ENCODE measurements around the gene NR3C2.
"Not testable (repeated sequence)": the region's sequence is repeated elsewhere in the genome, so short reads cannot be mapped to it uniquely, and the experiment has no call there.

NR3C2 gene

DNA sequence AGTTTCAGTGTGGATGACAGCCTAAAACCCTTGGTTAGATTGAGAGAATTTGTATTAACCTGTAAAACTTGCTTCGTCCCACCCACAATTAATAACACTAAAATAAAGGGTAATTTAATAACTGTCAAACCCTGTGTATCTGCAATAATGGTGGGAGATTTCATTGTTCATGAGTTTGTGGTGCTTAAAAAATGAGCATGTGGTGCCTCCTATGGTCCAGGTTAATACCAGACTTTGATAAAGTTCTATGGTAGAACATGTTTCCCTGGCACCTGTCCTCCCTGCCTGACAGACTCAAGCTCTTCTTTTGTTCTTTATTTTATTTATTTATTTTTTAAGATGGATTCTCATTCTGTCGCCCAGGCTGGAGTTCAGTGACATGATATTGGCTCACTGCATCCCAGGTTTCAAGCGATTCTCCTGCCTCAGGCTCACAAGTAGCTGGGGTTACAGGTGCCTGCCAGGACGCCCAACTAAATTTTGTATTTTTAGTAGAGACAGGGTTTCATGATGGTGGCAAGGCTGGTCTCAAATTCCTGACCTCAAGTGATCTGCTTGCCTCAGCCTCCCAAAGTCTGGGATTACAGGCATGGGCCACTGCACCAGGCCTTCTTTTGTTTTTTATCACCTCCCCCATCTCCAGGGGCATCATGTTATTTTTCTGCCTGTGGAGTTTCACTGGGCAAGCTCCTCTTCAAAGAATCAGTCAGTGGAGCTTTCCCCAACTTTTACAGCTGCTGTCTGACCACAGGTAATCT is 289.2 kb downstream of the NR3C2 start:
- DNase-seq: no peak

DNA sequence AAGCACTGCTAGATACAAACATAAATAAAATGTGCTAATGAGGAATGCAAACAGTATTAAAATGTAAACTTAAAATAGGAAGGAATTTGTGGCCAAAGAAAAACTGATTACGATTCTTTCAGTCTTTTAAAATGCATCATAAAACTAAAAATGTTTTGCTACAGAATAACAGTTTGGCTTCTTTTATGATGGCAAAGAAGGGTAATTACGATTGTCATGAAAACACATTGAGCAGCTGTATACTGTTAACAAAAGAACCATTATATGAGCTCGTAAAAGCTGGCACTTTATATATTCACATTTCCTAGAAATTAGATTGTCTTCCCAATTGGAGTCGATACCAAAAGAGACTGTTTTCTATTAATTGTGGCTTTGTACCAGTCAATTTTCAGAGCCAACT is 290.4 kb downstream of the NR3C2 start:
- DNase-seq: no peak

DNA sequence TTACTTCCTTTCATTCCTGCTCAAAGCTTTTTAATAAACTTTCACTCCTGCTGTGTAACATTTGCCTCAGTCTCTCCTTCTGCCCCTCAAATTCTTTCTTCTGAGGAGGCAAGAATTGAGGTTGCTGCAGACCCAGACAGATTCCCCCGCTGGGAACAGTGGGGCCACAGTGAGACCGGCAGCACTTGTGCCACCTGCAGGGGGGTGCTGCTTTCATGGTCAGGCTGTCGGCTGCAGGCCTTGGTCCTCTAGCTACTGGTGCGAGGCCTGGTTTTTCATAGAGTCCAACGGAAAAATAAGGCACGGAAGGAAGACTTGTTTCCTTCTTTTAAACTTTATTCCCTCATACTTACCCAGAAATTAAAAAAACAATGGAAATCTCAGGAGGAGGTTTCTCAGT is 296.7 kb downstream of the NR3C2 start:
- DNase-seq: no peak

DNA sequence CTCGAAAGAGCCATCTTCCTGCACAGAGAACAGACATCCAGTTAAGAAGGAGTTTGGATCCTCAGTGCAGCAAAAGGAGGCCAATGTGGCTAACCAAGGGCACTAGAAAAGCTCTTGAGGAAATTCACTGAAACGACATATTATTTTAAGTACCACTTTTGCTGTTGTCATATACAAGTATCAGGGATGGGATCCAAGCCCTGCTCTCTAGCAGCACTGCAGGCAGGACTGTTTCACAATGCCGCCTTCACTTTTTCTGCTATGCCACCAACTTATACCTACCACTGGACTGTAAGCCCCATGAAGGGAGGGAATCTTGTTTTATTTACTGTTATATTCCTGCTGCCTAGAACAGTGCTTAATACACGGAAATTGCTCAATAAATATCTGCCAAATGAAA is 299.0 kb downstream of the NR3C2 start:
- no peak for DNase-seq

DNA sequence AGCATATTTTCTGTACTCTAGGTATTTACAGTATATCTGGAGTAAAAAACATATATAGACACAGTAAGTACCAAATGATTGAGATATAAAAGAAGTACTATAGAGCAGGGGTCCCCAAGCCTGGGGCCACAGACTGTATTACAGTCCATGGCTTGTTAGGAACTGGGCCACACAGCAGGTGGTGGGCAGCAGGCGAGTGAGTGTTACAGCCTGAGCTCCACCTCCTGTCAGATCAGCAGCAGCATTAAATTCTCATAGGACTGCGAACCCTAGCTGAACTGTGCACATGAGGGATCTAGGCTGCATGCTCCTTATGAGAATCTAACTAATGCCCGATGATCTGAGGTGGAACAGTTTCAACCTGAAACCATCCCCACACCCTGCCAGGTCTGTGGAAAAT is 300.7 kb downstream of the NR3C2 start:
- no peak for DNase-seq

DNA sequence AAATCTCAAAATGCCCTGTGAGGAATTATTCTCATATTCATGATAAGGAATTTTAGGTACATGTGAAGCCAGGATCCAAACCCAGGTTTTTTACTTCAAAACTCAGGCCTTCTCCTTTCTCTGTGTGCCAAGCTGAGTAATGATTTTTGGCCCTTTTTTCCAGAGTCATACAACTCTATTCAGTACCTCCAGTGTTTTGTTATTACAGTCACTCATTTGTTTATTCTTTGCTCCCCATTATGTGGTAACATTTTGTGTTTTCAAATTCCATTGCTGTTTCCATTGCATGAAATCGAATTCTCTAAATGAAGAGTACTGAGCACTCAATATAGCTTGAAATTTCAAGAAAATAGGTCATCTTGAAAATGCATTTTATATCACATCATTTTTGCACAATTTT is 315.4 kb downstream of the NR3C2 start:
- no peak for DNase-seq

DNA sequence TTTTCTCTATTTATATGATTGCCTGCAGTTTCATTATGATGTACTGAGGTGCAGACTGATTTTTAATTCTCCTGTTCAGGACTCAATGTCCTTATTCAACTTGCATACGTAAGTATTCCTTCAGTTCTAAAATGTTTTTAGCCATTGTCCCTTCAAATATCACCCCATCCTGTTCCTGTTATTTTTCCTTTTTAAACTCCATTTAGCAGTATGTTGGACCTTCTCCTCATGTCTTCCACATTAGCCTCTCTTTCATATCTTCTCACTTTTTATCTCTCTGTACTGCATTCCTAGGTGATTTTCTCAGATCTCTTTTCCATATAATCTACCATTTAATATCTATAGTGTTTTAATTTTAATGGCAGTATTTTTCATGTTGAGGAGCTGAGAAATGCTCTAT is 317.7 kb downstream of the NR3C2 start:
- no peak for DNase-seq

DNA sequence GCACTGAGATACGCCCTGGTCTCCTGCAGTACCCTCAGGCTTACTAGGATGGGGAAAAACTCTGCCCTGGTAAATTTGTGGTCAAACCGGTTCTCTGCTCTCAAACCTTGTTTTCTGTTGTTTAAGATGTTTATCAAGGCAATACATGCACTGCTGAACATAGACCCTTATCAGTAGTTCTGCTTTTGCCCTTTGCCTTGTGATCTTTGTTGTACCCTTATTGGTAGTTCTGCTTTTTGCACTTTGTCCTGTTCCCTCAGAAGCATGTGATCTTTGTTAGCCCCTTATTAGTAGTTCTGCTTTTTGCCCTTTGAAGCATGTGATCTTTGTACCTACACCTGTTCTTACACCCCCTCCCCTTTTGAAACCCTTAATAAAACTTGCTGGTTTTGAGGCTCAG is 319.1 kb downstream of the NR3C2 start:
- not testable (repeated sequence) for DNase-seq

DNA sequence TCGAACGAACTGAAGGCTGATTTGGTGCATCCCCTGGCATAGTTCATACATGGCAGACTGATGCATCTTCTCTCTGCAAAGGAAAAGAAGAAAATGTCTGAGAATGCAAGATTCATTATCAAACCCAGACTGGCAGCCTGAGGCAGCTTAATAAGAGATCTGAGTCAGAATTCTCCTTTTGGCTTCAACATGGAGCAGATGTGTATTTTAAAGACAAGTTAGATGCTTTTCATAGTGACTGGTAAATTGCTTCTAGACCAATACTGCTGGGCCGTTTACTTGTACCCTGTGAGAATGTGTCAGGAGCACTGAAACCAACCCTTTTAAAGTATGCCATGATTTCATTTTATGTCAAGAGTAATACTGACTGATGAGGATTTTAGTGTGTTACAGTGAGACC is 322.0 kb downstream of the NR3C2 start:
- DNase-seq: no peak

DNA sequence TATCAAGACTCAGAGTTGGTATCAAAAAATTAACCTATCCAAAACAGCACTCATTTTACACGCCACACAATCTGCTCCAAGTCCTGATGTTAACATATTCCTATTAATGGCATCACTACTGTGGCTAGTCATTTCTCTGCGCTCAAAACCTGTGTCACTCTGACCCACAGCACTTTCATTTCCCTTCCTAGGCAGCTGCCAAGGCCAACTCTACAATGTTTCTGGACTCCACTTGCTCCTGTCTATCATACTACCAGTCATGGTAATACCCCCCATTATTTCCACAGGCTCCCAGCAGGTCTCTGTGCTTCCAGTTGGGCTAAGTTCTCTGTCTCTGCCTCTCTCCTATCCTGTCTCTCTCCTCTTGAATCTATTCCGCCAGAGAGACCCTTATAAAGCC is 323.6 kb downstream of the NR3C2 start:
- DNase-seq: no peak

DNA sequence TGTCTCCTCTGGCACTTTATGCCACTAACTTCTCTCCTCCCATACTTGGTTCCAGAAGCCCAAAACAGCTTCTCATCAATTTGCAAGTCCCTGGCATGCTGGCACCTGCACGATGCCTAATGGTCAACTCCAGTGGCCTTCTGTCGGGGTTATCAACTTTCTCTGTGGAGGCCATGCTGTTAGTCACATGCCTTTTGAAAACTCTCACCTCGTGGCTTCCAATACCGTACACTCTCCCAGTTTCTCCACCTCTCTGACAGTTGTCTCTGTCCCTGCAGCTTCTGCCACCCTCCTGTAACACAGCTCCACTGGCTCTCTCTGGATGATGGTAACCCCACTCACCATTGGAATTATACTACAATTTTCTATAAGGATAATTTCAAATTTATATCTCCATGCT is 324.0 kb downstream of the NR3C2 start:
- DNase-seq: no peak

DNA sequence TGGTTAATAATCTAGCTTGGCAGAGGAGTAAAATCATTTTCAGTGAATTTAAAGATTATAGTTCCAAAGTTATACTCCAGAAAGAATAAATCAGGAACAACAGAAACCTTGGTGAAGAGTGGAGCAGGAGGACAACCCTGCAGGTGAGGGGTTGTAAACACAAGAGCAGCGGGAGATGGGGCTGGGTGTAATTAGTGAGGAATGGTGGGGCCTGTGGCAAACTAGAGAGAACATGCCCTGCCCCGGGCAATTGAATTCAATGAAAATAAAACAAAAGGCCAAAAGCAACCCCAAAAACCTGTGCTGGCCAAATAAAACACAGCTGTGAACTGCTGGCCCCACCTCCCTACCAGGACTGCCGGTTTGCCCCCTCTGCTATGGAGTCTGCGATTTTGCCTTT is 325.2 kb downstream of the NR3C2 start:
- no peak for DNase-seq

DNA sequence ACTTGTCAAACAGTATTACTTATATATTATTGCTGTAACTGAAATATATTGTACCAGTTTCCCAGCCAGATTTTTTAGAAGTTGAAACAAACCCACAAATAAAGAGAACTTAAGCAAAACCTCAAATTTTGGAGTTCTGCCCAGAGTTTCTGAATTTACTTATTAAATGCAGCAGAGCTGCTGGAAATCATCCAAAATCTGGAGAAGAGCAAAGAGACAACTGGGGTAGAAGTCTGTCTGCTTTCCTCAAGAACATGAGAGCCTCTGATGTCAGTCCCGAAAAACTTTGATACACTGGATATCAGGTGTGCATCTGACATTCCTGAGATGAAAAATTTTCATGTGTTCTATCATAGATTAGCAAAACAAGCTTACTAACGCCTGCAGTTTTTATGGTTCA is 325.9 kb downstream of the NR3C2 start:
- no peak for DNase-seq

DNA sequence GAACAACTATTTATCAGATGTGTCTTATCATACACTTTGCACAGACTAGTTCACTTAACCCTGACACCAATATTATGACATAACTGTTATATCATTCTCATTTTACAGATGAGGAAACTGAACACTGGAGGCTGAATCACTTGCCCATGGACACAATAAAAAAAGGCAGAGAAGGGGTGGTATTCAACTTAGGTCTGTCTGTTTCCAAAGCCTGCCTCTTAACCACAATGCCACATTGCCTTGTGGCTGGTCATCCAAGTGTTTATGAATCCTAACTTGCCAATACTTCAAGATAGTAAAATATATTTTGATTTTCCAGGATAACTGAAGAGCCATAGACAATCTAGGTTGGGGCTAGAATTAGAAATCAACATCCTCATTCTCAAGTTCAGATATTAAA is 327.8 kb downstream of the NR3C2 start:
- no peak for DNase-seq

DNA sequence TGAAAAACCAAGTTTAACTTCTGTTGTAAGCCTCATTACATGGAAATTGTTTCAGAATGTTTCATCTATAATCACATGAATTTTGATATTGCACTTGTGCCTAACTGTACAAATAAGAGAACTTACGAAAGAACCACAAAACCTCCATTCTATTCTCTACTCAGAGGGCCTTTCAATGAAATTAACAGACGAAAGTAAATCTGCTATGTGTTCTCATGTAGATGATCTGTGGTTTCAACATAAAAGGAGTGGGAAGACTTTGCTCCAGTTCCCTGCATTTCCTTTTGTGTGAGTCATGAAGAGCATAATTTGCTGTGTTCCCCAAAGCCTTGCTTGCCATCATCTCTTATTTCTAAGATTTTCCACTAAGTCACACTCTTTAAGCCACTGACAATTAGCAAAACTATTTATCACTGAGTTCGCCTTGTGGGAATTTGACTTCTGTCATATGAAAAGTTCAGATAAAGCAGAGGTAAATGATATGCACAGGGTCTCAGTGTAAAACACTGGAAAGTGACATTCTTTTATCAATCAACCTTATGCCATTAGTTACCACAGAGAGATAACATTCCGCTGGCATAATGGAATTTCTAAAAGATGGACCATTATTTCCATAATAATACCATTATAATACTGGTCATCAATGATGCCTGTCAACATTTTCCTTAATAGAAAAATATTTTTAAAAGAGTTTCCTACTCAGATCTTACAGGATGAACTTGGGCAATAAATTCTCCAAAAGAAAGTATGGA is 329.8 kb downstream of the NR3C2 start:
- DNase-seq: no peak

DNA sequence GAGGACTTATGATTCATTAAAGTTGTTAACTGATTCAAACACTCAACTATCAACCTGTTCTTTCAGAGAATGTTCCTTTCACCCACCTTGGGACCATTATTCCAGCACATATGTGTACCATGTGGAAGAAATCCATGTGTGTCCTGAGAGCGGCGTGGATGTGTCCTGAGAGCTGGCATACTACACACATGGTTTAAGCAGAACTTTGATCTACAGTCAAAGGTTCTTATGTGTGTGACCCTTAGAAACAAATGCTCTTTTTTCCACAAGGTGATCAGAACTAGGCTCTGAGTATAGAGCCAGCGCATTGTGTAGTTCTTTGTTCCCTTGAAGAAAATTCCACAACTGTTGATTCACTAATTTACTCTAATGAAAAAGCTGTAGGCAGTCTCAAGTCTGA is 332.0 kb downstream of the NR3C2 start:
- DNase-seq: no peak

DNA sequence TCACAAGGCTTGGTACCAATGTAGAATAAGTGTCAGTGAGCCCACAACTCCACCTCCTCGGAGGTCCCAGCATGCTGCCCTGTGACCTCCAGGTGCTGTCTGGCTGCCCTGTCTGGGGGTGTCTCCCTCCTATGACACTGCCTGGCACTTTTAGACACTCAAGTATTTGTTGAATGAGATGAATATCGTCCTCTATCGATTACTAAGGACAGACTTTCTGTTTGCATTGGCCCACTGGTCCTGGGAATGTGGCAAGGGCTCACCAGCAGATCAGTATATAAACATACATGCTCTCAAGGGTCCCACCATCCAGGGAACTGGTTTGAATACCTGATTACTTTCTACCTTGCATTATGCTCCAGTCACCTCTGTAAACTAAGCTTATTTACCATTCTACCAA is 333.0 kb downstream of the NR3C2 start:
- DNase-seq: no peak

DNA sequence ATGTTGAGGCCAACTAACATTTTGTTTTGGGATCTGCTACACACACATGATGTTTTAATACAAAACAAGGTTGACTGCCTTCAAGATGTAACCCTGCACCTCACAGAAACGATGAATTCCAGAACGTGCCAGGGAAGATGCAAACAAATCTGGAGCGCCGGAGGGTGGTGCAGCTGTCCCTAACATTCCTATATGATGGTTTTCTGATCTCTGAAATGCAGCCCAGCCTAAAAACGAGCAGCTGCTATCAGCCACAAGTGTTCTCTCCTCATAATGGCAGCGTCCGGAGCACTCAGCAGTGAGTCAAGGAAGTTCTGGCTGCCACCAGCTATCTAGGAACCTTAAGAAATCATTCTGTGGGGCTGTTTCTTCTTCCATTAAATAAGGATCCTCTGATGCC is 333.4 kb downstream of the NR3C2 start:
- no peak for DNase-seq

DNA sequence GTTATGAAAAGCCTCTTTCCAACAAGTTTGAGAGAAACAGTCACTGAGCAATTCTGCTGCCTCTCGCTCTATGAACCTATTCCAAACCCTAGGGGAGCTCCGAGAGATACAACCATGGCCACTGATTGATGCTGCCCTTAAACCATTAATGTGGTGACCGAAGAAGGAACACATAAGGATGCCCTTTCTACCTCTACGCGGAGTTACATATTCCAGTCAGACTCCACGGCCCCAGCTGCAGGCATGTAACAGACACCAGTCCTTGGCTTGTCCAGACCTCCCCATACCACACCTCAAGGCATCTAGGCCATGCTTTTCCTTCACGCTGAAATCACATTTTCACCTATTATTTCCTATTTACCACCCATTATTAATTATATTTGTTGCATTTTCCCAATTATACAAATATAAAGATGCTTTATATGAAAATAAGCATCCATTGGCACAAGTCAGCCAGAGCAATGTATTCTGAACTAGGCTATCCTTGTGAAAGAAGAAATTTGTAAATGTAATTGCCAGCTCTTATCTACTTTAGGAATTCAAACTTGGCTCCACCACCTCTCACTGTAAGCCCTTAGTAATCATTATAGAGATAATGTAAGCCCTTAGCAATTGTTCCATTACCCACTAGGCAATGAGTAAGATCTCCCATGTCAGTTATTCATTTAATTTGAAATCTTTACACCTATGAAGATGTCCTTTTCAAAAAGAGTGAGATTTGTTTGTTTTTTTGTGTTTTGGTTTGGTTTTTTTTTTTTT is 338.4 kb downstream of the NR3C2 start:
- DNase-seq: no peak

DNA sequence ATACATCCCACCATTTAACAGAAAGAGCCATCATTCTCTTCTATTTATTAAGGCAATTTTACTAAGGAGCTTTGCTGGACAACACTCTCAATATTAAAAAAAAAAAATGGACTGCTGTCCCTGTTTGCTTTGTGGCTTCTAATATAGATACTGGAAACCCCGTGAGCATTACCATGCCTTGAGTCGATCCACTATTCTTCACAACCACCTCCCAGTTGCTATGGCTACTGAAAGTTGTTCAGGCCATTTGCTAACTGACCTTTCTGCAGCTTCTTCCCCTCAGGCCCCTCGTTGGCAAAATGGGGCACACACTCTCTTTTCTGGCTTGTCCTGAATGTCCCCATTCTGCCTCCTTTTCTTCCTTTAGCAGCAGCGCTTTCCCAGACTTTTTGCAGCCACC is 340.4 kb downstream of the NR3C2 start:
- DNase-seq: no peak

DNA sequence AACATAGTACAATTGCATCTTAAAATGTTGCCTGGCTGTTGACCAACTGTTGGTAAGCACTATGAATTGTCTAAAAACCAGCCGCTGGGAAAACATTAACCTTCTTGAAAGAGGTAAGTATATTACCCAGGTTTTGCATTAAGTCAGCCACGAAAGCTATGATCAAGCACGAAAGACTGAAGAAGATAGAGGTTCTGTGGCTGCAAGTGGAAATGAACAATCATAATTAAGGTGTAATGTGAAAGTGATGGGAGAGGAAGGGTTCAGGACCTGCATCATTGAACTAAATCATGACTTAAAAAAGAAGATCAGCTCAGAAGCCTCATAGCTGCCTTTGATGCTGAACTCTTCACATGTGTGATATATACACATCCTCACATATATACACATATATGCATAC is 341.0 kb downstream of the NR3C2 start:
- DNase-seq: no peak

DNA sequence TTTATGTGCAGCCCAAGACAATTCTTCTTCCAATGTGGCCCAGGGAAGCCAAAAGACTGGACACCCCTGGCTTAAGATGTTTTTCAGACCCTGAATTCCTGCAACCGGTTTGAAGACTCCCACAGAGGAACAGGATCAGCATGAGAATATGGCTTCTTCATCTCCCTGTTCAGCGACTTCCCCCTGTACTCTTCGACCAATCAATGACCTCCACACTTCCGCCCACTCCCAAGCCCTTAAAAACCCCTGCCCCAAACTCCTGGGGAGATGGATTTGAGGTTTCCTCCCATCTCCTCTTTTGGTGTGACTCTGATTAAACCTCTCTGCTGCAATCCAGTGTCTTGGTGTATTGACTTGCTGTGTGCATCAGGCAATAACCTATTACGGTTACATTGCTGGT is 344.4 kb downstream of the NR3C2 start:
- DNase-seq: no peak

DNA sequence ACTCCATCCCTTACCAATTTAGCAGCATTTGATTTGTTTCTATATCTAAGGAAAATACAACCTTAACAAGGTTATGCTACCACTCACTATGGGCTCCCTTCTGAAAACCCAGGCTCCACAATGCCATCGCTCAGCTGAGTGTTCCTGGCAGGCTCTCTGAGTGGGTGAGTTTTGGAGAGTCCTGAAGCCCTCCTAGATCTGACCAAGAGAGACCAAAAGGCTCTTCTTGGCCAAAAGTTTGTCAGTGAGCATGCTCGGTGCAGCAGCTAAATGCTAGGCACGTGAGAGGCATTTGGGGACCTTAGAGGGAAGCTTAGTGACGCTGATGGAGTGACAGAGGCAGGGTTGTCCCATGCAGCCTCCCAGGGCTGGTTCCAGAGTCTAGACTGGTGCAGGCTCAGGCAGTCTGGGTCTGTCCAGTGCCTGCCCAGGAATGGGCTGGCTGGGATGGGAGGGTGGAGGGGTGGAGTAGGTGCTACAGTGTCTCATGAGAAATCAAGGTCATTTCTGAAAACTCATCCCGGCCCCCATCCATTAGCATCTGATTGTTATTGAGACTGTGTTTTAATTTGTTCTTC is 346.8 kb downstream of the NR3C2 start:
- DNase-seq: no peak

DNA sequence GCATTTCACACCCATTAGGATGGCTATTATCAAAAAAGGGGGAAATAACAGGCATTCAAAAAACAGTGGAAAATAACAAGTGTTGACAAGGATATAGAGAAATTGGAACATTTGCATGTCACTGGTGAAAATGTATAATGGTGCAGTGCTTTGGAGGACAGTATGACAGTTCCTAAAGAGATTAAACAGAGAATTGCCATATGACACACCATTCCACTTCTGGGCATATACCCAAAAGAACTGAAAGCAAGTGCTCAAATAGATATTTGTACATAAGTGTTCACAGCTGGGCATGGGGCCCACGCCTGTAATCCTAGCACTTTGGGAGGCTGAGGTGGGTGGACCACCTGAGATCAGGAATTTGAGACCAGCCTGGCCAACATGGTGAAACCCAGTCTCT is 348.1 kb downstream of the NR3C2 start:
- no peak for DNase-seq
